Progenitor cell of endocrine pancreas (in vitro differentiated cells): Measurements from ENCODE around the gene SACM1L. TPM values are rescaled to one million over a fixed set of nuclear protein-coding genes. Genes with fewer than 3 reads are reported as not detected.

Experiments used
- DNase-seq: peaks from one replicate; pipeline ENCODE4 v3.0.0; 2021; ENCODE audit warnings: low spot score; ENCODE audit not compliant: unreplicated experiment
- H3K27ac Mint-ChIP-seq: 2 replicates; pipeline ENCODE4 v1.8.0; 2021; ENCODE audit warnings: mild to moderate bottlenecking, moderate library complexity, mixed read lengths
- H3K27me3 Mint-ChIP-seq: 2 replicates; pipeline ENCODE4 v1.8.0; 2021; ENCODE audit warnings: mixed read lengths
- H3K36me3 Mint-ChIP-seq: 2 replicates; pipeline ENCODE4 v1.8.0; 2022; ENCODE audit warnings: mixed read lengths; ENCODE audit not compliant: insufficient read depth
- H3K4me1 Mint-ChIP-seq: 2 replicates; pipeline ENCODE4 v1.8.0; 2021; ENCODE audit warnings: low read depth, mixed read lengths
- H3K4me3 Mint-ChIP-seq: 2 replicates; pipeline ENCODE4 v1.8.0; 2021; ENCODE audit warnings: low read depth, mild to moderate bottlenecking, moderate library complexity, mixed read lengths
- H3K9me3 Mint-ChIP-seq: 2 replicates; pipeline ENCODE4 v1.8.0; 2021; ENCODE audit warnings: low read depth, mixed read lengths
- total RNA-seq: library from RNA; stranded (reverse); gene quantifications from 2 replicates; pipeline ENCODE4 v1.2.1, GENCODE V29; 2021
- TF ChIP-seq, protein P1 (sequence below): fragments of 200-600 bp; sonication (generic); IDR thresholded peaks from one replicate; pipeline ENCODE4 v1.5.0; 2021; ENCODE audit warnings: antibody characterized with exemption, mild to moderate bottlenecking; ENCODE audit not compliant: unreplicated experiment

SACM1L gene
- total RNA-seq, 1 donor from 2014 or later: 56.7 TPM

DNA sequence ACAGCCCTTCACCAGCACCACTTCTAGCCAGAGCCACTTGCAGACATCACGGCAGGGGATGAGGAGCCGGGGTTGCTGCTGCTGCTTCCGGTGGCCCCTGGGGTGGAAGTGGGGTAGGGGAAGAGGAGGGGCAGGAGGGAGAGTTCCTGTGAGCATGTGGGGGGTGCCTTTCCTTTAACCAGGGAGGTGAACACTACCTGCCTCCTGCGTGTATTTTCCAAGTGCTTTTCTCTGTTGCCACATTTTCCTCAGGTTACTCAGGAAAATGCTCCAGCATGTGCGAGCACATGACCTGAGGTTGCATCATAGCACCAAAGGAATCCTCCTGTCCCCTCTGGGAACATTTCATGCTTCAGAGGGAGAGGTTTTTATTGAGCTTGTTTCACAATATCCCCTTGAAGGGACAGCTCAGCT, 12.2 kb upstream of the SACM1L start:
- DNase-seq: no peak
- no peak overlapping the region for H3K4me3 Mint-ChIP-seq
- H3K27ac Mint-ChIP-seq: no peak overlapping the region
- H3K4me1 Mint-ChIP-seq: no peaks in the 10 kb centered on the region
- TF ChIP-seq, protein P1, sequence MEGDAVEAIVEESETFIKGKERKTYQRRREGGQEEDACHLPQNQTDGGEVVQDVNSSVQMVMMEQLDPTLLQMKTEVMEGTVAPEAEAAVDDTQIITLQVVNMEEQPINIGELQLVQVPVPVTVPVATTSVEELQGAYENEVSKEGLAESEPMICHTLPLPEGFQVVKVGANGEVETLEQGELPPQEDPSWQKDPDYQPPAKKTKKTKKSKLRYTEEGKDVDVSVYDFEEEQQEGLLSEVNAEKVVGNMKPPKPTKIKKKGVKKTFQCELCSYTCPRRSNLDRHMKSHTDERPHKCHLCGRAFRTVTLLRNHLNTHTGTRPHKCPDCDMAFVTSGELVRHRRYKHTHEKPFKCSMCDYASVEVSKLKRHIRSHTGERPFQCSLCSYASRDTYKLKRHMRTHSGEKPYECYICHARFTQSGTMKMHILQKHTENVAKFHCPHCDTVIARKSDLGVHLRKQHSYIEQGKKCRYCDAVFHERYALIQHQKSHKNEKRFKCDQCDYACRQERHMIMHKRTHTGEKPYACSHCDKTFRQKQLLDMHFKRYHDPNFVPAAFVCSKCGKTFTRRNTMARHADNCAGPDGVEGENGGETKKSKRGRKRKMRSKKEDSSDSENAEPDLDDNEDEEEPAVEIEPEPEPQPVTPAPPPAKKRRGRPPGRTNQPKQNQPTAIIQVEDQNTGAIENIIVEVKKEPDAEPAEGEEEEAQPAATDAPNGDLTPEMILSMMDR: no peak
- H3K27me3 Mint-ChIP-seq: no peaks in the 10 kb centered on the region
- H3K36me3 Mint-ChIP-seq: peaks cover 10% of the 10 kb centered on the region
- no peaks in the 10 kb centered on the region for H3K9me3 Mint-ChIP-seq

DNA sequence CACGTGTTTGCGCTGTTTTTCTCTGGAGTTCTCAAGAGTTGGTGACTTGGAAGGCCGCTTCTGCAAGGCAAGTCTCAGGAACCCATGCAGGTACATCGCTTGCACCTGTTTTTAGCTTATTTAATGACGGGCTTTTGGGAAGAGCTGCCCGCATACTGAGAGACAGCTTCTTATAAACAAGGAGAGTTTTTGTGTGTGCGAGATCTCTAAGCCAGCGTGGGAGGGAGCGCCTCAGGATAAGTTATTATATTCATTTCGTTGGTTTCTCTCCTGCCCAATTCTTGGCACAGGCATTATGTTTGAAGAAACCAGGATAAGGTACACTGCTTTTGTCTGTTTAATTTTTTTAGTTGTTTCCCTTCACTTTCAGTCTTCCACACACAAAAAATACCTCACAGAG, 11.4 kb upstream of the SACM1L start:
- H3K36me3 Mint-ChIP-seq: peaks cover 10% of the 10 kb centered on the region
- H3K27me3 Mint-ChIP-seq: no peaks in the 10 kb centered on the region
- H3K9me3 Mint-ChIP-seq: no peaks in the 10 kb centered on the region
- H3K27ac Mint-ChIP-seq: no peak overlapping the region
- no peak for DNase-seq
- no peaks in the 10 kb centered on the region for H3K4me1 Mint-ChIP-seq
- TF ChIP-seq, protein P1: no peak
- H3K4me3 Mint-ChIP-seq: no peak overlapping the region

DNA sequence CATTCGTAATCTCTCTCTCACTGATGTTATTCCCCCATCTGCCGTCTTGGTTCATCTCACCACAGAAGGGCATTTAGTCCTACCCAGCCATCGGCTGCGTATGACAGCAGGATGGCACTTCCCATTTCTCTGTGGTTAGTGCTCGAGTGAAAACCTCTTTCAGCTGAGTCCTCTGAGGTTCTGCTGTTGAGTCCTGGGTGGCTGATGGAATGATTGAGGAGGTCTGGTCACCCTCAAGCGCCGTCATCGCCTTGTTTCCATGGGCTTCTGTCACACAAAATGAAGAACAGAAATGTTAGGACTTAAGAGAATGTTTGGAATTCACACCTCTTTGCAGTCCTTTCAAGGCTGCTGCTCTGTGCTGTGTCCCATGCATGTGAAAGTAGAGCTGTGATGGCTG, 9.4 kb upstream of the SACM1L start:
- Mint-ChIP-seq H3K4me1 (no peaks in the 10 kb centered on the region), H3K27me3 (no peaks in the 10 kb centered on the region), H3K4me3 (no peak overlapping the region), H3K9me3 (no peaks in the 10 kb centered on the region), H3K27ac (peak overlapping the region; percentile 1), H3K36me3 (peaks cover 3% of the 10 kb centered on the region)
- DNase-seq: no peak
- TF ChIP-seq, protein P1: no peak

DNA sequence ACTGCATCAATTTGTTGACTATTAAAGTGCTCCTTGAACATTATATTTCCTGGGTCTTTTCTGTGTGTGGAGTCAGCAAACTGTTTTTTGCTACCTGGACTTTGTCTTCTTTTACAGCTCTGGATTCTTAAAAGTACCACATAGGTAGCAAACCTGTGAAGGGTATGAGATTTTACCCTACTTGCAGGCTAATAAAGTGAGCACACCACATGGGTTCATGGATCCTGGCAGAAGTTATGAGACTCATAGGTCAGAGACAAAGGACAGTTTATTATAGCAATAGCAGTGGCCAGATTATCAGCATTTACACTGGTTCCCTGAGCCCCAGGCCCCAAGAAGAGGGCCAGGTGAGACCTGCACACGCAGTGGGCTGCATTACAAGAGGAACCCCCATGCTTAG, 8.0 kb upstream of the SACM1L start:
- no peaks in the 10 kb centered on the region for H3K9me3 Mint-ChIP-seq
- H3K4me1 Mint-ChIP-seq: peaks cover 6% of the 10 kb centered on the region
- H3K27me3 Mint-ChIP-seq: no peaks in the 10 kb centered on the region
- no peak overlapping the region for H3K27ac Mint-ChIP-seq
- no peak overlapping the region for H3K4me3 Mint-ChIP-seq
- no peak for DNase-seq
- TF ChIP-seq, protein P1: no peak
- H3K36me3 Mint-ChIP-seq: peaks cover 2% of the 10 kb centered on the region

DNA sequence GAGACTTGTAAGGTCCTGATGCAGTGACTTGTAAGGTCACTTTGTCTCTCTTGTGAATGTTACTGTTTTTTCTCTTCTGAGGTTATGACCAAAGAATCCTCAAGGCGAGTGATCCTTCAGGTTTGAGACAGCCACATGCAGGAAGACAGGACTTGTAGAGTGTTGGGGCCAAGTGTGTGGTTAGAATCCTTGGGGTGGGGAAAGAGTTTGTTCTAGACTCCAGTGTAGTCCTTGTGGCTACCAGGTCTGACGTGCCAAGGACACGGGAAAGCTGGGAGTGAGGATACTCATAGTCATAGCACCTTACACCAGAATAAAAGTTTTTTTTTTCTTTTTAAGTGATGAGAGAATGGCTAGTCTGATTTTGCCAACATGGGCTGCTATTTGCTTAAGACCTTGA, 7.3 kb upstream of the SACM1L start:
- Mint-ChIP-seq H3K4me1 (peaks cover 7% of the 10 kb centered on the region), H3K27me3 (no peaks in the 10 kb centered on the region), H3K36me3 (peaks cover 1% of the 10 kb centered on the region), H3K4me3 (no peak overlapping the region), H3K27ac (no peak overlapping the region), H3K9me3 (no peaks in the 10 kb centered on the region)
- TF ChIP-seq, protein P1: no peak
- DNase-seq: no peak
